ENCODE measurements around the gene ACO2.
"Not testable (repeated sequence)": the region's sequence is repeated elsewhere in the genome, so short reads cannot be mapped to it uniquely, and the experiment has no call there.

ACO2 gene

DNA sequence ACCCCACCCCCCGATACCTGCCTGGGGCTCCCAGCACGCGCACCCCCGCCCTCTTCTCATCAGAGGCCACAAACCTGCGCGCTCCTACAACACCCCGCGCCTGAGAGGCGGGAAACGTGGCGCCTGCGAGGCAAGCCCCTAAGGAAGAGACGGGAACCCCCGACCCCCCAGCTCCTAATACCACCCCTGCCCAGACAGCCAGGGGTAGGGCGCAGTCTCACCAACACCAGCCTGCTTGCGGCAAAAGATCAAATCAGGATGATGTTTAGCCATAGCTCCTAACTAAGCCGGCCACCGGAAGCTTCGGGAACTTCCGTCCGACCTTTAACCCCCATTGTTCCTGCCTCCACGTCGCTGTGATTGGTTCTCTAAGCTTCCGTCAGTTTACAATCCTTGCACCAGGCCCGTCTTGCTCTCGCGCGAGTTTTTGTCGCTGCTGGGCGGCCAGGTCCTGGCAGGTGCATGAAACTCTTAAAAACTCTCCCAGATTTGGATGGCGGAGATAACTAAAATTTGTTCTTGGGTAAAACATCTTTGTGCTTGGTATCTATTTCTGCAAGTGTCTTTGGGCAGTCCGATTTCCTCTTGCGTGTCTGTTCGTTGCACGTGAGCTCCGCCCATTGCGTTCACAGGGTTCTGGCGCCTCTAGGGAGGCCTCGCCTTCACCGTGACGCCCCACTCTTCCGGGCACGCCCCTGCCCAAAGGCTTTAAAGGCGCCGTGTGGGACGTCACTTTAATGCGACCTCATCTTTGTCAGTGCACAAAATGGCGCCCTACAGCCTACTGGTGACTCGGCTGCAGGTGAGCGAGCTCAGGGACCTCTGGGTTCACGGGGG, at the start of gene ACO2, which contains the start of gene PHF5A:
Gene ACO2 (plus strand): TSS at position 737 of the 837 bp plus-strand sequence. CDS start 30 bp downstream, at position 767.
Gene PHF5A (minus strand): TSS at position 312 of the 837 bp plus-strand sequence. CDS start 39 bp downstream, at position 273.
- peak; percentile 97 for DNase-seq (ENCODE audit: low read depth)

DNA sequence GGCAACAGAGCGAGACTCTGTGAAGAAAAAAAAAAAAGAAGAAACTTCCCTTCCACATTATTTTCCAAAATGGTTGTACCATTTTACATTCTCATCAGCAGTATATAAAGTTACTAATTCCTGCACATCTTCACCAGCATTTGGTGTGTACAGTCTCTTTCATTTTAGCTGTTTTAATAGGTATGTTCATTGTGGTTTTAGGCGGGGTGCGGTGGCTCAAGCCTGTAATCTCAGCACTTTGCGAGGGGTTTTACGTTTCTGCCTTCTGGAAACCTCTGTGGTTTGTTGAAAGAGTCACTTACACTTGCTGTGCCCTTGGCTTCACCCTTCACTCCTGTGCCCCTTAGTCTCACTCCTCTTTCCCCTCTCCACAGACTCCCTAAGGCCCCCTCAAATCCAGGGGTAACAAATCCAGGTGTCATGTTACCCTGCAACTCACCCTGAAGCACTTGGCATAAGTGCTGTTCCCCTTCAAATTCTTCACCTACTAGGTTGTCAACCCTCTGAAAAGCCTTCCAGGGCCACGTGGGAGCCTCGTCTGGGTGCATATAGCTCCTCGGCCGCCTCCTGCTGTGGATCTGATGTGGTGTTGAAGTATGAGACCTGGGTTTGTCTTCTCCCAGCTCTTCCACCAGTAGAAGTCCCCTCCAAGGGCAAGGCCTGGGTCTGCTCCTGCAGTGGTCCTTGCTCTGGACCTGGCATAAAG, 43.1 kb upstream of the ACO2 start:
- DNase-seq (ENCODE audit: low read depth): no peak

DNA sequence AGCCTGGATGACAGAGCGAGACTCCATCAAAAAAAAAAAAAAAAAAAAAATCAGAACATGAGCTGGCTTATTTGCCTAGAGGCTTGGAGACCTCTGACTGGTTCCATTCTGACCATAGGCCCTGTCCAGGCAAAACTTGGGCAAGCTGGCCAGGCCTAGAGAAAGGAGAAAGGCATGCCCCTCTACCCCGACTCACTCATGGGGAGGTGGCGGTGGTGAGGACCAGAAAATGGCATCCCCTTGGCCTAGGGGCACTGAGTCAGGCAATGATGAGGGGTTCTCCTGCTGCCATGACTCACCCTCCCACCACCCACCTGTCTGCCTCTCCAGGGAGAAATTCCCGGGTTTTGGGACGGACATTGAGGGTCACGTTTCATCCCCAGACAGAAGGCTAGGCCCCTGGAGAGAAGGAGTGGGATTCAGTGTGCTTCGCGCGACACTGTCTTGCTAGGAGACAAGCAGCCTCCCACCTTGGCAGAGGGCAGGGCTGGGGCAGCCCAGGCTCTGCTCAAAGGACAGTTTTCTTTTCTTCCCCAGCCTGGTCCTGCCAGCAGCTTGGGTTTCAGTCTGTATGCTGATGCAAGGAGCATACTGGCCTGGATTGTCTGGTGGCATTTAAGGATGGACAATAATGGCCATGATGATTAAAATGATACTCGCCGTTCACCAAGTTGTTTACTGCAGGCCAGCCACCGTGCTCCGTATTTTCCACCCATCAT, 39.5 kb upstream of the ACO2 start:
- DNase-seq (ENCODE audit: low read depth): no peak

DNA sequence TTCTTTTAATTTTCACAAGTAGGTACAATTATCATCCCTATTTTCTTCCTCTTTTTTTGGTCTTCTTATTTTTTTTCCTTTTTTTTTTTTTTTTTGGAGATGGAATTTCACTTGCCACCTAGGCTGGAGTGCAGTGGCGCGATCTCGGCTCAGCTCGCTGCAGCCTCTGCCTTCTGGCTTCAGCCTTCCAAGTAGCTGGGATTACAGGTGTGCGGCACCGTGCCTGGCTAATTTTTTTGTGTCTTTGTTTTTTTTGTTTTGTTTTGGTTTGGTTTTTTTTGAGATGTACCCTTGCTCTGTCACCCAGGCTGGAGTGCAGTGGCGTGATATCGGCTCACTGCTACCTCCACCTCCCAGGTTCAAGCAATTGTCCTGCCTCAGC, 39.0 kb upstream of the ACO2 start:
- DNase-seq (ENCODE audit: low read depth): no peak

DNA sequence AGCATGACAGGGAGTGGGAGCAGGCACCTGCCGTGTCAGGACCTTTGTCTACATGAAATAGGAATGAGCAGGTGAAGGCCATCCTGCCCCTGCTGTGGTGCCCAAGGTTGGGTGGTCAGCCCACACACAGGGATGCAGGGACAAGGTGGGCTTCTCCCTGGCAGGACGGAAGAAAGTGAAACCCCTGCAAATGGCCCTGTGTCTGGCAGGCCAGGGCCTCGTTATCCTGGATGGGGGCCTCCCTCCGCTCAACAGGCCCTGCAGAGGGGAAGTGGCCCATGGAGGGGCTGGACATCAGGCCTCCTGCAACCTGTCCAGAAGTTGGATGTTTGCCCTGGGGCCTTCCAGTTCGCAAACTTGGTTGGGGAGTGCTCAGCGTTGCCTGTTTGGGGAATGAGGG, 37.3 kb upstream of the ACO2 start:
- DNase-seq (ENCODE audit: low read depth): no peak

DNA sequence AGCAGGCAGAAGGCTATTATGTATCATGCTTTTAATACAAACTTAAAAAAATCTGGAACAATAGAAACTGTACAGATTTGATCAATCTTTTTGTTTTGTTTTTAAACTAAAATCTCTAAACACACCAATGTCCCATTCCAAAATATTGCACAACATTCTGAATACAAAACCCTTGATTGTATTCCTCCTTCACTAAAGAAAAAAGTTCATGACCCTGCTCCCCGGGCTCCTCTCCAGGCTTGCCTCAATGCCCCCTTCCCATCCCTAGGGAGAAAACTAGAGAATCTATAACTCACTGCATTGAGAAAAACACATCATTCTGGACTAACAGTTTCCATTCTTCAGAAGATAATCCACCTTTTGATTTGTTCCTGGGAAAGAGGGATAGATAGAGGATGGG, 35.4 kb upstream of the ACO2 start:
- DNase-seq (ENCODE audit: low read depth): not testable (repeated sequence)

DNA sequence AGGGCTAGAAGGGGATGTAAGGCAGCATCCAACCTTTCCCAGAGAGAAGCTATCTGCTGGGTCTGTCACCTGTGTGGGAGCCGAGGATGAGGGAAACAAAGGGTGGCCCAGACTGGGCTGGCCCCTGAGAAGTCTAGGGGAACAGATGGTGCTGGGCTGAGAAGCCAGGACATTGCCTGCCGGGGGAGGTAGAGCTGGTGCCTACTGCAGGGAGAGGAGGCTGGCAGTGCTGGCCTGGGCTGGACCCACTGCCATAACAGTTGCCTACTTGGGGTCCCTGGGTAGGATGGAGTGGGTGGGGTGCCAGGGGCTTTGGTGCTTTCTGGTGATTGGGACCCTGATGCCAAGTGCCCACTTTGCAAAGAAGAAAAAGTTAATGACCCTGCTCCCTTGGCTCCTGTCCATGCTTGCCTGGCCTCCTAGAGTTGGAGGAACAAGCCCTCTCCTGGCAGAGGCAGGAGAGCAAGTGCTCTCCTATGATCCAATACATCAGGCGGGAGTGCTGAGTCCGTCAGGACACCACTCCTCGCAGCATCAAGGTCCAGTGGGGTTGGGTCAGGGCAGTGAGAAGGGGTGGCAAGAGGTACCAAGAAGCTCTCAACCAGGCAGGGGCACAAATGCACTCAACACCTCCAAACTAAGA, 34.4 kb upstream of the ACO2 start:
- not testable (repeated sequence) for DNase-seq (ENCODE audit: low read depth)

DNA sequence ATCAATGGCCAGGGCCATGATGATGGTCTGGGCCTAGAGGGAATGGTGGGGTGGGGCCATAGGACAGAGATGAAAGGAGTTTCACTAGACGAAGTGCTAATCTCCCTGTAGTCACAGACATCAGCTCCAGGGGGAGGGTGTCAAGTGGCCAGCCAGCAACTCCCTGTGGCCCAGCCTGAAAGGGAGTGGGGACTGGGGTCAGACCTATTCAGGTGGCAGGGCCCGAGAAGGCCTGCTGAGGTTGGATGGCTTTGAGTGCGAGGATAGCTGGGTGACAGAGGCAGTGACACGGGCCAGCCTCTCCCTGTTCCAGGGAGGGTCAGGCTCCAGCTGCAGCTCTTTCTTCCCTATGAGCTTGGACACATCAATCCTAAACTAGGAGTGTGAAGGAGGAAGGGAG, 33.4 kb upstream of the ACO2 start:
- no peak for DNase-seq (ENCODE audit: low read depth)

DNA sequence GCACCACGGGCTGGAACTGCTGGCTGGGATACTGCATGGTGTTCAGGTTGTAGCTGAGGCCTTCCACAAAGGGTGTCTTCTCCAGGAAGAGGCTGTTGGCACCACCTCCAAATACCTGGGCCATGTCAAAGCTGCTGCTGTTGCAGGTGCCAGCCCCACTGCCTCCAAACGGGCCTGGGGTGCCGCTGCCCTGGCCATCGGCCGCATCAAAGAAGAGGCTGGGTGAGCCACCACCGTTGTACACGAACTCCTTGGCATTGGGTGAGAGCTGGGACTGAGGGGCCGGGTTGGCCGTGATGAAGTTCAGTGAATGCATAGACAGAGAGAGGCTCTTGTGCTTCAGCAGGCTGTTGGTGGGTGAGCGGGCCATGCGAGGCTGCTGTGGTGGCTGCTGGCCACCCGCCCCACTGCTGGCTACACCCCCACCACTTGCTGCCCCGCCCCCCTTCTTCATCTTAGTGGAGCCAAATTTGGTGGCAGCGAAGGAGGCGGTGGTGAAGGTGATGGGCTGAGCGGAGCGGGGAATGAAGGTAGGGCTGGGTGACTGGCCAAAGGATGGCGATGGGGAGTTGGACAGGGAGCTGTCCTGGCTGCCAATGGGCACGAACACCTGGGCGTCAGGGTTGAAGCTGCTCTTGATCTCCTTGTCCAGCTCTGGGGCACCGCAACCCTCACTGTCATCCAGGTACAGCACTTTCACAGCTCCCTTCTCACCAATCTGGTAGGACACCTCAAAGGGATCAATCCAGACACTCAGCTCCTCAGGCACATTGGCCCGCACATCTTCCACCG, 32.4 kb upstream of the ACO2 start:
- no peak for DNase-seq (ENCODE audit: low read depth)

DNA sequence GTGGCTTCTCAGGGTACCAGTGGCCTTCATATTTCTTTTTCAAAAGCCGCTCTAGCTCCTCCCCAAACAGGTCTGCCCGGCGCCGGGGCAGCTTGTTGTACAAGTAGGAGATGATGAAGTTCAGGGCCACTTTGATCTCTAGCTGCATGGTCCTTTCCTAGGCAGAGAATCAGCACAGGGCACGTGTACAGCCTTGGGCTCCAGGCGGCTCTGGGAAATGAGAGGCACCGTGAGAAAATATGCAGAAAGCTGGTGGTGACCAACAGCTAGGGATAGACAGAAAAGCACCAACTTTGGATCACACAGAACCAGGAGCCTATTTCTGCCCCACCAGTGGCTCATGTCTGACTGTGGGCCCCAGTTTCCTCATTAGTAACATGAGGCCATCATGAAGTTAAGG, 31.7 kb upstream of the ACO2 start:
- DNase-seq (ENCODE audit: low read depth): no peak

DNA sequence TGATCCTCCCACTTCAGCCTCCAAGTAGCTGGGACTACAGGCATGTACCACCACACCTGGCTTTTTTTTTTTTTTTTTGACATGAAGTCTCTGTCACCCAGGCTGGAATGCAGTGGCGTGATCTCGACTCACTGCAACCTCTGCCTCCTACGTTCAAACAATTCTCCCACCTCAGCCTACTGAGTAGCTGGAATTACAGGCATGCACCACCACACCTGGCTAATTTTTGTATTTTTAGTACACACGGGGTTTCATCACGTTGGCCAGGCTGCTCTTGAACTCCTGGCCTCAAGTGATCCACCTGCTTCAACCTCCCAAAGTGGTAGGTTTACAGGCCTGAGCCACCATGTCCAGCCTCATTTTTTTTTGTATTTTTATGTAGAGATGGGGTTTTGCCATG, 28.4 kb upstream of the ACO2 start:
- not testable (repeated sequence) for DNase-seq (ENCODE audit: low read depth)

DNA sequence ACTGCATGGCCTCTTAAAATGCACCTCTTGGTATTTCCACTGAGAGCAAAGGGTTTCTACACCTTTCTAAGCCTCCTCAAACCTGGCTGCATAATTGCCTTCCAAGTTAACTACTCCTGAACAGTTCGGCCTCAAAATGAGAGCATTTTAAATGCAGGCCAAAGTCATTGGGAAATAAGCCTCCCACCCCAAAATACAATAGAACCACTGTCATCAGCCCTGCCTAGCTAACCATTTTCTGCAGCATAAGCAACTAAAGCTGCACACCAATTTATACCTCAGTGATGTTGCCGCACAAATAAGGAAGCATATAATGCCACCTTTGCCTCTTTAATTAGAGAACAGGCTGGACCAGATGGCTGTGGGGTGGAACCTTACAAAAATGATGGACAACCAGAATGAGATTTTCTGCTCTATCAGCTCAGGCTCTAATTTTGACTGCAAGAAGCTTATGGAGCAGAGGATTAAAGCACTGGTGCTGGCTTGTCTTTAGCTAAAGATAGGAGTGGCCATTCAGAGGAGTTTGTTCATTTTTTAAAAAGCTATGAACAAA, 26.6 kb upstream of the ACO2 start:
- no peak for DNase-seq (ENCODE audit: low read depth)

DNA sequence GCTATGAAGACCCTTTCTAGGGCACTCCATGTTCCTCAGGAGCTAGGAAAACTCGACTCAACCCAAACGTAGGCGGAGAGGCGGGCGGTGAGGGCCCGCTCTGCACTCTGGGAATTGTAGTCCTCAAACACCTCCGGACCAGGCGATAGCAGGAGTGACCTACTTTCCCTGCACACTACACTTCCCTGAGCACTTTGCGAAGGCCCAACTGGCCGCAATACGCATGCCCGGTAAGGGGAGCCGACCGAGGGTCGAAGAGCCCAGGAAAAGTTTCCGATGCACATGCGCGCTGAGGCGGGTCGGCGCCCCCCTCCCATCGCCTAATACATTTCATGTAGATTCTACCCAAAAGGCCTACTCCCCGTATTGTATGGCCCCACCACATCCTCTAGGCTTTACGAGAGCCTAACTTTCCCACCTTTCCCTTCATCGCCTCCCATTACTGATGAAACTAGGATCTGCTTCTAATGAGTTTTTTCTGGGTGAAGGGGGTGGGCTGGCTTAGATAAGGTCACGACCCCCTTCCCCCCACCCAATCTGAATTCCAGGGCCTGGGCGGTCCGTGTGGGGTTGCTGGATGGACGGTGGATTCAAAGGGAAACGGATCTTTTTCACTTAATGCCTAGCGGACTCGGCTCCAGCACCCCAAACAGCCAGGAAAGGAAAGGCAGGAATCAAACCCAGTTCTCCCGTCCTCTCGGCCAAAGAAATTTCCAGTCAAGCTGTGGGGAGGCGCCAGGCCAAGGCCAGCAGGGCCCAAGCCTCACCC, 24.4 kb upstream of the ACO2 start:
- peak; percentile 65 for DNase-seq (ENCODE audit: low read depth)

DNA sequence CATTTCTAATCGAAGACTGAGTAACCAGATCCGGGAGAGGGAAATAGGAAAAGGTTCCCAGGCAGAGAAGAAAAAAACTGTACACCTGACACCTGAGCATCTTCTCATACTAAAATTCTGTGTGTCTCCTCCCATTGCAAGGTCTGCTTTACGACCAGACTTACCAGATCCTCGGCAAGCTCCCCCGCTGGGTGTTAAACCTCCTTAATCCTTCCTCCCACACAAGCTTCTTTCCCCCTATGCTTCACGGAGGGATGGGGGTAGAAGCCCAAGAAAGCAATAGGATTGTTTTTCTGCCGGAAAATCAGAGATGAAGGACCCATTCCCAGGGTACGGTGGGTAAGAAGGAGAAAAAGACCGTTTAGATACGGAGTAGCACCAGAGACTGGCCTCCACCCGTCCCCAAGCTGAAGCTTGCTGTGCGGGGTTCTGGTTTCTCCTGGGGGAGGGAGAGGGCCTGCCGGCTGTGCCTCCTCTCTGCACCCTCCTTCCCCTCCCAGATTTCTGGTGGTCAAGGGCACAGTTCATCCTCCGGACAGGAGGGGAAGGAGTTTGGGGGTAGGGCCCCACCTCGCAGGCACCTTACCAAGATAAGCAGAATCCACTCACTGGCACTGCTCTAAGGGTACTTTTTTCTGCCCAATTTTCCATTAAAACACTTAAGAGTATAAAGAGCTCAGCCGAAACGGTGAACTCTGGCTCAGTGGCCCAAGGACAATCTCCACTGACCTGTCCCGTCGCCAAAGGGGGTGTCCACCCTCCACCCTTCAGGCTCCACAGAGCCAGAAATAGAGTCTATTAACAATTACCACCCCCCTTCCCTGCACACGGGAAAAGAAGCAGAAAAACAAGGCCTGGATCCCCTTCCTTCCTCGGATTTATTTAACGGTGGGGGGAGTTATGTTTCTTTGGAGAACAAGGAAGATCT, 23.5 kb upstream of the ACO2 start:
- peak; percentile 14 for DNase-seq (ENCODE audit: low read depth)

DNA sequence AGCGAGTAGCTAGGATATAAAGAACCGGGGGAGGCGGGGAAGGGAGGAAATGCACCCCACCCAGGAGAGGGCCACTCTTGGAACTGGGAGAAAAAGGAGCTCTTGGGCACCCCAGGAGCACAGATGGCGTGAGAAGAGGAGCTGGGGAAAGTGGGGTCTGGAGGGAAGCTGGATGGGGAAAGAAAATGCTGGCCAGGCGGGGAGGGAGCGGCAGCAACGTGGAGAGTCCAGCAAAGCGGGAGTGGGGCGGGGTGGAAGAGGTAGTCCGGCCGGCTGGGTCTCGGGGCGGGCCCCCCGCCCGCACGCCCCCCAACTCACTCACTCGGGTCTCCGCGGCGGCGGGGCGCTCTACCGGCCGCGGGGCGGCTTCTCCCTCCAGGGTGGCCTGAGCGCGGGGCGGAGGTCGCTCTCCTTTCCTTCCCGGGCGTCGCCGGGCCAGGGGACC, 22.8 kb upstream of the ACO2 start:
- no peak for DNase-seq (ENCODE audit: low read depth)

DNA sequence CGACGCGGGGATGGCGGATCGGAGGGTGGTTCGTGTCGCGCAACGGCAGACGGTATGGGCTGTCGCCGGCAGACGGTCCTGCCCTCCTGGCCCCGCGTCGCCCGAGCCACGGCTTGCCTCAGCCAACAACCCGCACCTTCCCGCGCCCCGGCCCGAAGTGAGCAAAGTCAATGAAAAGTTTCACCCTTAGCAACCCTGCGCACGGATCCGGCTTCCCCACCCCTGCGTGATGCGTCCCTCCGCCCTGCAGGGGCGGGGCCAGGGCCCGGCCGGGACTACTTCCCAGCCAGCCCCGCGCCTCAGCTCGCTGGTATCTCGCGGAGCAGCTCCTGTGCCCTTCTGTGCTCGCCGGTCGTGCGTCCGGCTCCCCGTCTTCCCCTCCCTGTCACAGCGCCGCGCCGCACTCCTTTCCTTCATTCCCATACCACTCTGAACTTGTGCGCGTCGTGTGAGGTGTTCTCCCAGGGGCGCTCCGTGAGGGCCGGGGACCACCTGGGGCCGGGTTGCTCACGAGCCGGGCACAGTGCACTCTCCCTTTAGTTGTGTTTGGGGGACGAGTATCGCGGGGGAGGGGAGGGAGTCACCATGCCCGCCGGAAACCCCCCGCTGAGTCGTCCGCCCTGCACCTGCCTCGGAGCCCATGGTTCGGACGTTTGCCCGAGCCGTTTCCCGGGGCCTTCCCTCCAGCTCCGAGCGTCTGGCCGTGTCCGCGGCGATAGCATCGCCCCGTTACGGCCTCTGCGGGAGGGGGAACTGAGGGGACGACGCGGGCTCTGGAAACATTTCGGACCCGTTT, 22.1 kb upstream of the ACO2 start, which contains the start of gene TOB2:
Gene TOB2 (minus strand): TSS at position 163 of the 796 bp plus-strand sequence. CDS start 9,456 bp downstream, outside the sequence.
- peak; percentile 89 for DNase-seq (ENCODE audit: low read depth)

DNA sequence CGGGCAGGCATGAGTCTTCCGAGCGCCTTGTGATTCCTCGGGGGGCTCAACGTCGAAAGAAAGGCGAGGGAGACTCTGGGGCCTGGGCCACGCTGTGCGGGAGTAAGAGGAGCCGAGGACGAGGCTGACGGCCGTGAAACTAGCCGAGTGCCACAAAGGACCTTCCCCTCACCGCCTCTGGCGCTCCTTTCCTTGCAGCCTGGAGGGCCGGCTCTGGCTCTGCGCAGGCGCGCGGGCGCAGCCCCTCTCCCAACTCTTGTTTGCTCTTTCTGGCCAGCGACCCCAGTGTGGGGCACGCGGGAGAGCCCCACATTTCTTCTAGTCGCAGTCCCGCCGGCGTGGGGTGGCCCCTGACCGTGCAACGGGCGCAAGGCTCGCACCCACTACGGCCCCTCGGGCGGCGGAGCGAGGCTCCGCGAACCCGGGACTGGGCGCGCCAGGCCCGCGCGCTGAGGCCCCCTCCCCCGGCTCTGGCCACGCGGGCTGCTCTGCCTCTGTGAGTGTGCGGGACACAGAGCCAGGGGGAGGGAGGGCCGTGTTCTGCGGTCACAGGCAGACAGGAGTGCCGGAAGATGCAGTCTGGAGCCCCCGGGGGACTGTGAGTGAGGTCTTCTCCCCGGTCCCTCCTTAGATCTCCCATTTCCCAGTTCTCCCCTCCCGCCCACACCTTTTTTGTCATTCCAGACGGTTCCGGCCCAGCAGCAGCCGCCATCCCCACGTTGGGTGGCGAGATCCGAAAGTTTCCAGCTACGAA, 21.3 kb upstream of the ACO2 start:
- peak; percentile 38 for DNase-seq (ENCODE audit: low read depth)

Data from activated T-cell treated with anti-CD3 and anti-CD28 coated beads for 1 hour (primary cell).